Spleen (tissue), 11 donors: Measurements from ENCODE around the gene PDGFRB. TPM values are rescaled to one million over a fixed set of nuclear protein-coding genes. Genes with fewer than 3 reads are reported as not detected.
A peak's percentile ranks its signal among the peaks of the same experiment; 100 is the strongest.

Source experiments
- DNase-seq: peaks from one replicate; pipeline ENCODE4 v3.0.0-alpha.2; 2020
- H3K27ac ChIP-seq, 8 donors: fragments of 200-600 bp; sonication (generic) in 7 of 8; 1 replicate in 4 of 8; 2 replicates in 4 of 8; pipeline versions ENCODE4 v1.5.0 to v1.8.0; 2016 to 2021; ENCODE audit warnings: inconsistent platforms in 4 of 8, mild to moderate bottlenecking in 4 of 8, moderate library complexity in 1 of 8
- H3K27me3 ChIP-seq, 7 donors: fragments of 200-600 bp; sonication (generic) in 6 of 7; replicated peaks in 1 of 7; 1 replicate in 4 of 7; 2 replicates in 3 of 7; pipeline versions ENCODE4 v1.5.0 to v1.8.0; 2016 to 2021; ENCODE audit warnings: inconsistent platforms in 3 of 7, mild to moderate bottlenecking in 1 of 7
- H3K36me3 ChIP-seq, 6 donors: fragments of 200-600 bp; sonication (generic) in 5 of 6; 1 replicate in 4 of 6; 2 replicates in 2 of 6; pipeline versions ENCODE4 v1.5.0 to v1.8.0; 2016 to 2021; ENCODE audit warnings: inconsistent platforms in 2 of 6
- H3K4me1 ChIP-seq, 6 donors: fragments of 200-600 bp; sonication (generic) in 5 of 6; 1 replicate in 3 of 6; 2 replicates in 3 of 6; pipeline versions ENCODE4 v1.5.0 to v1.8.0; 2016 to 2021; ENCODE audit warnings: inconsistent platforms in 3 of 6
- H3K4me3 ChIP-seq, 8 donors: fragments of 200-600 bp; sonication (generic) in 7 of 8; 1 replicate in 4 of 8; 2 replicates in 4 of 8; pipeline versions ENCODE4 v1.5.0 to v1.8.0; 2016 to 2021; ENCODE audit warnings: inconsistent platforms in 4 of 8, mild to moderate bottlenecking in 4 of 8, moderate library complexity in 2 of 8
- H3K9me3 ChIP-seq, 8 donors: fragments of 200-600 bp; sonication (generic) in 7 of 8; 1 replicate in 4 of 8; 2 replicates in 4 of 8; pipeline versions ENCODE4 v1.5.0 to v1.8.0; 2016 to 2021; ENCODE audit warnings: inconsistent platforms in 4 of 8
- CTCF ChIP-seq, 11 experiments: fragments of 200-600 bp in 7 of 11; fragments of 450-650 bp in 4 of 11; sonication (generic) in 4 of 11; IDR thresholded peaks in 8 of 11; conservative IDR thresholded peaks in 3 of 11; 1 replicate in 7 of 11; 2 replicates in 4 of 11; pipeline versions ENCODE4 v1.4.0 to v1.8.0; 2016 to 2021; ENCODE audit warnings: antibody characterized with exemption in 11 of 11, inconsistent platforms in 4 of 11, mild to moderate bottlenecking in 1 of 11
- POLR2A ChIP-seq, 3 donors: fragments of 450-650 bp; IDR thresholded peaks; one replicate each; pipeline ENCODE4 v1.5.1; 2017; ENCODE audit warnings: antibody characterized with exemption in 3 of 3, mild to moderate bottlenecking in 1 of 3
- POLR2AphosphoS5 ChIP-seq, 3 donors: sonication (generic); formaldehyde crosslinking; IDR thresholded peaks; one replicate each; pipeline ENCODE4 v1.5.1; 2017; ENCODE audit warnings: antibody characterized with exemption in 3 of 3
- WGBS, 5 donors: extraction: QIAGEN DNeasy Blood & Tissue Kit in 3 of 5; methylation state at CpG; one replicate each; pipeline versions ENCODE4 v1.1.5 to v1.1.7; 2013 to 2018; 5-methylcytosine and 5-hydroxymethylcytosine counted together
- intact Hi-C: fragments of 100-400 bp; cut with DNase I; formaldehyde crosslinking; loops from one replicate; pipeline ENCODE4 v1.15.0; 2023; ENCODE audit warnings: low total_unique reads
- polyA plus RNA-seq, 3 donors: library from polyadenylated mRNA; stranded (reverse); fragments of 200-250 nt; gene quantifications; one replicate each; pipeline ENCODE4 v1.2.1, GENCODE V29; 2013
- total RNA-seq, 7 donors: library from RNA; depleted of rRNA in 3 of 7; stranded (reverse); fragments of >200 nt in 3 of 7; fragmentation: NEBNext Ultra II Directional in 4 of 7; extraction: Animal tissue kit (Norgen Biotek cat#: 25700) in 4 of 7; gene quantifications; one replicate each; pipeline versions ENCODE4 v1.1.0 to v1.2.1, GENCODE V29; 2016 to 2021
- donor health status: healthy with polysubstance abuse.
- donor health status: DM: no; HTN: no; CAD: no; lungs with moderate emphysema.
- donor health status: DM: no; HTN: no; CAD: no.
- donor health status: Bipolar disorder and iron deficiency.
- donor health status: healthy.
- donor health status: DM: no; HTN: no; CAD: no.
- donor health status: DM: yes; HTN: yes; CAD: no.

Gene PDGFRB
- total and polyA plus RNA-seq, 10 donors = 12.8 to 144 (median 88.5) TPM

- peaks cover 0 to 92% (median 27%) of the 10 kb centered on the region in 6 donors for H3K4me1 ChIP-seq
- H3K9me3 ChIP-seq = no peaks in the 10 kb centered on the region
- peak overlapping the region in 1 of 8 donors; percentile 13 for H3K4me3 ChIP-seq
- WGBS, 5 donors = 69 to 81% (median 78%) methylated on average over 19 to 20 of the region's 20 CpGs
- H3K27ac ChIP-seq = peak overlapping the region in 7 of 8 donors; percentile 58 to 83 (median 75)
- DNase-seq = no peak
- intact Hi-C loops = no loop called here
- TF ChIP-seq POLR2A (IDR thresholded peaks at IDR 0.05) (no peak), POLR2AphosphoS5 (IDR thresholded peaks at IDR 0.05) (peak in 2 of 3 donors; percentile 54 to 61)
- peaks cover 0 to 7% (median 0%) of the 10 kb centered on the region in 7 donors for H3K27me3 ChIP-seq
- H3K36me3 ChIP-seq = no peaks in the 10 kb centered on the region
Observed at GRCh38 chr5:150143350-150144245, 12.0 kb downstream of the PDGFRB start.

DNA sequence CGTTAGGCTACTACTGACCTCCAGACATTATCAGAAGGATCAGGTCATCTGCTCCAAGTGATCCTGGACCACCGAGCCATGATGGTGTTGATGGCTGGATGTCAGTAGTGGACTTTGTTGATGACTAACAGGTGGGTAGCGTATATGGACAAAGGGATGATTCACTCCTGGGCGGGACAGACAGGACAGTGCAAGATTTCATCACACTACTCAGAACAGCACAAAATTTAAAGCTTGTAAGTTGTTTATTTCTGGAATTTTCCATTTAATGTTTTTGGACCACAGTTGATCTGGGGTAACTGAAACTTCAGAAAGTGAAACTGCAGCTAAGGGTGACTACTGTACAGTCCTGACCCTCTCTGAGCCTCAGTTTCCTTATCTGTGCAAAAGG lies 12.7 kb downstream of the PDGFRB start:
- intact Hi-C loops = no loop called here
- Histone ChIP-seq H3K4me1 (peaks cover 0 to 94% (median 30%) of the 10 kb centered on the region in 6 donors), H3K27ac (peak overlapping the region in 7 of 8 donors; percentile 58 to 83 (median 75)), H3K9me3 (no peaks in the 10 kb centered on the region), H3K27me3 (peaks cover 0 to 13% (median 0%) of the 10 kb centered on the region in 7 donors), H3K36me3 (no peaks in the 10 kb centered on the region), H3K4me3 (peak overlapping the region in 1 of 8 donors; percentile 13)
- no peak for DNase-seq
- 45 to 69% (median 63%) methylated on average over 4 of the region's 4 CpGs for WGBS, 5 donors
- TF ChIP-seq CTCF (IDR thresholded peaks at IDR 0.05 in 8 of 11, conservative IDR thresholded peaks at IDR 0.05 in 3 of 11) = no peak
- TF ChIP-seq POLR2AphosphoS5 (IDR thresholded peaks at IDR 0.05) = peak in 1 of 3 donors; percentile 8

- H3K4me1 ChIP-seq = peaks cover 0 to 95% (median 30%) of the 10 kb centered on the region in 6 donors
- no peak overlapping the region for H3K4me3 ChIP-seq
- H3K9me3 ChIP-seq = no peaks in the 10 kb centered on the region
- peak overlapping the region in 7 of 8 donors; percentile 58 to 83 (median 75) for H3K27ac ChIP-seq
- 63 to 81% (median 65%) methylated on average over 14 of the region's 14 CpGs for WGBS, 5 donors
- DNase-seq = no peak
- H3K36me3 ChIP-seq = no peaks in the 10 kb centered on the region
- intact Hi-C loops = no loop called here
- peaks cover 0 to 19% (median 0%) of the 10 kb centered on the region in 7 donors for H3K27me3 ChIP-seq
- TF ChIP-seq CTCF (IDR thresholded peaks at IDR 0.05 in 8 of 11, conservative IDR thresholded peaks at IDR 0.05 in 3 of 11) = no peak
- TF ChIP-seq POLR2AphosphoS5 (IDR thresholded peaks at IDR 0.05) = peak in 2 of 3 donors; percentile 12 to 33
- TF ChIP-seq POLR2A (IDR thresholded peaks at IDR 0.05) = no peak
Observed at GRCh38 chr5:150142185-150142958, 13.3 kb downstream of the PDGFRB start.

DNA sequence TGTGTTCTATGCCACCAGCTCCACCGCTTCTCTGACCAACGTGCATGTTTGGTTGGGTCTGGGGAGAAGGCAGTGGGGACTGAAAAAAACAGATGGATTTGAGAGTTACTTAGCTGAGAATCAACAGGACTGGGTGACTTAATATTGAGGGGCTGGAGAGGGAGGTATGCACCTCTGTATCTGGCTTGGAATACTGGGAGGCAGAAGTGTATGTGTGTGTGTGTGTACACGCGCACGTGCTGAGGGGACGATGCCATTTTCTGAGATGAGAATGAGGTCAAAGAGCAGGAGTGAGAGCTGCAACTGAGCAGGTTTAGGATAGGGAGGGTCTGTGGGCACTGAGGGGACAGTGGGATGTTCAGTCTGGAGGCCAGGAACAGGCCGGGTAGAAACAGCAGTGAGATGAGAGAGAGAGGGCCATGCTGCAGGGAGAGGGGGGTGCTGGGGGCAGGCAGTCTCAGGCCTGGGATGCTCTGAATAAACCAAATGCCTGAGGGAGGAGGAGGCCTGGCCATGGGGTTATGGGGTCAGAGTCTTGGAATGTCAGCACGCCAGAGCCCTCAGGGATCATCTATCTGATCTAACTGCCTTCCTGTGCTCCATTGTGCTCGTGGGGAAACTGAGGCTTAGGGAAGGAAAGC lies 14.0 kb downstream of the PDGFRB start:
- peaks cover 0 to 2% (median 0%) of the 10 kb centered on the region in 6 donors for H3K36me3 ChIP-seq
- TF ChIP-seq POLR2AphosphoS5 (IDR thresholded peaks at IDR 0.05) = peak in 1 of 3 donors; percentile 11
- TF ChIP-seq POLR2A (IDR thresholded peaks at IDR 0.05) = no peak
- TF ChIP-seq CTCF (IDR thresholded peaks at IDR 0.05 in 8 of 11, conservative IDR thresholded peaks at IDR 0.05 in 3 of 11) = no peak
- no peak overlapping the region for H3K4me3 ChIP-seq
- DNase-seq = no peak
- peaks cover 0 to 95% (median 29%) of the 10 kb centered on the region in 6 donors for H3K4me1 ChIP-seq
- no peaks in the 10 kb centered on the region for H3K9me3 ChIP-seq
- intact Hi-C loops = no loop called here
- WGBS, 5 donors = 71 to 84% (median 76%) methylated on average over 9 of the region's 9 CpGs
- peak overlapping the region in 7 of 8 donors; percentile 58 to 83 (median 75) for H3K27ac ChIP-seq
- peaks cover 0 to 26% (median 0%) of the 10 kb centered on the region in 7 donors for H3K27me3 ChIP-seq
